Right lobe of liver (tissue), 6 donors: Measurements from ENCODE around the gene YIF1A. TPM values are rescaled to one million over a fixed set of nuclear protein-coding genes. Genes with fewer than 3 reads are reported as not detected.

ENCODE experiments used
- ATAC-seq, 4 donors: fragments of 200-7000 bp; cut with Tn5 transposase; one replicate each; pipeline ENCODE4 v1.9.1; 2020; ENCODE audit warnings: mild to moderate bottlenecking in 4 of 4, moderate library complexity in 4 of 4
- DNase-seq, 3 donors: peaks; one replicate each; pipeline ENCODE4 v3.0.0-alpha.2; 2020
- H3K27ac ChIP-seq, 3 donors: fragments of 200-600 bp; one replicate each; pipeline ENCODE4 v1.8.0; 2022
- H3K27me3 ChIP-seq, 2 donors: fragments of 200-600 bp; one replicate each; pipeline ENCODE4 v1.8.0; 2022
- H3K36me3 ChIP-seq, 4 donors: fragments of 200-600 bp; sonication (generic) in 1 of 4; one replicate each; pipeline versions ENCODE4 v1.5.1 to v1.8.0; 2017 to 2022; ENCODE audit warnings: control low read depth in 1 of 4
- H3K4me1 ChIP-seq, 4 donors: fragments of 200-600 bp; sonication (generic) in 1 of 4; one replicate each; pipeline versions ENCODE4 v1.5.1 to v1.8.0; 2017 to 2022; ENCODE audit warnings: control low read depth in 1 of 4
- H3K4me3 ChIP-seq, 3 donors: fragments of 200-600 bp; one replicate each; pipeline ENCODE4 v1.8.0; 2022
- H3K9me3 ChIP-seq, 4 donors: fragments of 200-600 bp; sonication (generic) in 1 of 4; one replicate each; pipeline versions ENCODE4 v1.5.1 to v1.8.0; 2017 to 2022; ENCODE audit warnings: control low read depth in 1 of 4
- CTCF ChIP-seq, 4 donors: fragments of 200-600 bp in 3 of 4; fragments of 450-650 bp in 1 of 4; IDR thresholded peaks; one replicate each; pipeline versions ENCODE4 v1.5.1 to v1.8.0; 2016 to 2022; ENCODE audit warnings: antibody characterized with exemption in 4 of 4, mild to moderate bottlenecking in 2 of 4
- POLR2A ChIP-seq: fragments of 450-650 bp; IDR thresholded peaks from one replicate; pipeline ENCODE4 v1.6.1; 2017; ENCODE audit warnings: antibody characterized with exemption, mild to moderate bottlenecking
- WGBS: methylation state at CpG from one replicate; pipeline ENCODE4 v1.1.6; 2018; ENCODE audit warnings: low coverage, low lambda C conversion rate; ENCODE audit not compliant: insufficient coverage; ENCODE audit errors: missing lambda C conversion rate; 5-methylcytosine and 5-hydroxymethylcytosine counted together
- intact Hi-C, 2 donors: fragments of 100-400 bp; cut with DNase I; formaldehyde crosslinking; loops; one replicate each; pipeline versions ENCODE4 v1.11.2 to v1.14.1; 2022
- total RNA-seq, 6 experiments: library from RNA; depleted of rRNA in 2 of 6; stranded (reverse); fragments of >200 nt in 2 of 6; fragmentation: NEBNext Ultra II Directional in 3 of 6; extraction: Animal tissue kit (Norgen Biotek cat#: 25700) in 3 of 6; gene quantifications; one replicate each; pipeline versions ENCODE4 v1.1.0 to v1.2.4, GENCODE V29; 2016 to 2023
- donor health status: DM: no; HTN: yes; CAD: no.
- donor health status: DM: no; HTN: no; CAD: no.
- donor health status: DM: no; HTN: no; CAD: no.
- donor health status: DM: no; HTN: yes; CAD: no.
- donor health status: DM: no; HTN: yes; CAD: no.

Gene YIF1A
- total RNA-seq, 6 experiments from 2014 or later, result 75.0 to 170 (median 97.9) TPM

GRCh38 chr11:66283461-66284105 lies 5.4 kb downstream of the YIF1A start:
- Histone ChIP-seq H3K4me3 (no peak overlapping the region), H3K9me3 (no peaks in the 10 kb centered on the region), H3K27me3 (no peaks in the 10 kb centered on the region), H3K36me3 (no peaks in the 10 kb centered on the region), H3K27ac (no peak overlapping the region), H3K4me1 (peaks cover 0 to 10% (median 4%) of the 10 kb centered on the region in 4 donors)
- TF ChIP-seq POLR2A (no peak), CTCF (IDR thresholded peaks at IDR 0.05) (no peak)
- ATAC-seq (no peak), DNase-seq (peak in 1 of 3 donors; percentile 54)
- whole genome bisulfite sequencing, result no CpG with 5 or more reads among the region's 14 CpGs
- intact Hi-C loops, result loop anchor here (10.0 kb wide), 1 partner anchor 59 kb away; no protein-coding TSS in a partner anchor

- H3K27ac ChIP-seq, result no peak overlapping the region
- TF ChIP-seq CTCF (IDR thresholded peaks at IDR 0.05), result peak; percentile 98 to 99 (median 99)
- TF ChIP-seq POLR2A, result no peak
- H3K9me3 ChIP-seq, result no peaks in the 10 kb centered on the region
- intact Hi-C loops, result loop anchor here (10.0 kb wide), 1 partner anchor 58 kb away; no protein-coding TSS in a partner anchor
- peaks cover 0 to 5% (median 1%) of the 10 kb centered on the region in 4 donors for H3K4me1 ChIP-seq
- peak; percentile 100 for DNase-seq
- no peak overlapping the region for H3K4me3 ChIP-seq
- H3K27me3 ChIP-seq, result no peaks in the 10 kb centered on the region
- H3K36me3 ChIP-seq, result no peaks in the 10 kb centered on the region
- WGBS, result 8% methylated on average over 8 of the region's 35 CpGs
- peak; percentile 89 to 96 (median 90) for ATAC-seq
Measured at GRCh38 chr11:66282468-66283455, 6.2 kb downstream of the YIF1A start.

GRCh38 chr11:66281776-66282467 lies 7.0 kb downstream of the YIF1A start:
- Histone ChIP-seq H3K9me3 (no peaks in the 10 kb centered on the region), H3K4me3 (no peak overlapping the region), H3K27me3 (no peaks in the 10 kb centered on the region), H3K27ac (no peak overlapping the region), H3K4me1 (peaks cover 0 to 5% (median 0%) of the 10 kb centered on the region in 4 donors), H3K36me3 (no peaks in the 10 kb centered on the region)
- intact Hi-C loops, result loop anchor here (10.0 kb wide), 1 partner anchor 57 kb away; no protein-coding TSS in a partner anchor
- DNase-seq, result peak in 1 of 3 donors; percentile 54
- TF ChIP-seq CTCF (IDR thresholded peaks at IDR 0.05) (no peak), POLR2A (no peak)
- 55% methylated on average over 5 of the region's 20 CpGs for WGBS
- ATAC-seq, result no peak

GRCh38 chr11:66281001-66281400 lies 7.9 kb downstream of the YIF1A start:
- 83% methylated on average over 3 of the region's 6 CpGs for WGBS
- no peak overlapping the region for H3K27ac ChIP-seq
- intact Hi-C loops, result loop anchor here (10.0 kb wide), 1 partner anchor 56 kb away; no protein-coding TSS in a partner anchor

More at GRCh38 chr11:66281001-66281400, 7.9 kb downstream of the YIF1A start:
- TF ChIP-seq POLR2A (no peak), CTCF (IDR thresholded peaks at IDR 0.05) (no peak)
- H3K4me1 ChIP-seq, result peaks cover 0 to 5% (median 0%) of the 10 kb centered on the region in 4 donors
- H3K9me3 ChIP-seq, result no peaks in the 10 kb centered on the region
- peaks cover 0 to 2% (median 0%) of the 10 kb centered on the region in 4 donors for H3K36me3 ChIP-seq
- ATAC-seq (no peak), DNase-seq (no peak)
- H3K27me3 ChIP-seq, result no peaks in the 10 kb centered on the region
- no peak overlapping the region for H3K4me3 ChIP-seq
